ENCODE data around the gene ARHGAP31. TPM values are rescaled to one million over a fixed set of nuclear protein-coding genes. Genes with fewer than 3 reads are reported as not detected.

ARHGAP31 gene
- total and polyA plus RNA-seq, 2 of the 8 experiments (the other 6 are each of a cell fraction or from before 2014, with no cell fraction given) = 1.1 to 7.6 TPM

DNA sequence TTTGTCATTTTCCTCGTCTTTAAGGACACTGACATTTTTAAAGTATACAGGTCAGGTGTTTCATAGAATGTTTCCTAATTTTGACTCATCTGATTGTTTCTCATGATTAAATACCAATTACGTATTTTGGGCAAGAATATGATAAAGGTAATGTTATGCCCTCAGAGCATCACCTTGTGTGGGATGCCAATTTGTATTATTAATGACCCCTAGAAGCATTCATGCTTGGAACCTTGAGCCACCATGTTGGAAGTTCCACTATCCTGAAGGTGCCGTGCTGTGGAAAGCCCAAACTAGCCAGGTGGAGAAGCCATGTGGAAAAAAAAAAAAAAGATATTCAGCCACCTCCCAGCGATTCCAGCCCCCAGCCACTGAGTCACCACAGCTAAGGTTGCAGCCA lies 34.4 kb upstream of the ARHGAP31 start (continued):
- TF ChIP-seq RAD21 (IDR thresholded peaks at IDR 0.05 in 1 of 2, conservative IDR thresholded peaks at IDR 0.05 in 1 of 2; ENCODE audit: low read depth in 2 of 2, low read length in 2 of 2) (no peak), NRF1 (IDR thresholded peaks at IDR 0.05; ENCODE audit: low read depth, low read length) (no peak), POLR2A (IDR thresholded peaks at IDR 0.05; ENCODE audit: control extremely low read depth in 1 of 2, low read depth in 2 of 2, low read length in 2 of 2) (no peak), JUN (IDR thresholded peaks at IDR 0.05; ENCODE audit: low read depth, low read length) (no peak), HDAC6 (IDR thresholded peaks at IDR 0.05; ENCODE audit: low read depth, low read length) (no peak), BCL11A (IDR thresholded peaks at IDR 0.05; ENCODE audit: low read depth in 2 of 2, low read length in 2 of 2) (no peak), CTBP2 (IDR thresholded peaks at IDR 0.05; ENCODE audit: borderline replicate concordance, insufficient read depth, insufficient read length, low read length) (no peak)
- TF ChIP-seq, protein P1, sequence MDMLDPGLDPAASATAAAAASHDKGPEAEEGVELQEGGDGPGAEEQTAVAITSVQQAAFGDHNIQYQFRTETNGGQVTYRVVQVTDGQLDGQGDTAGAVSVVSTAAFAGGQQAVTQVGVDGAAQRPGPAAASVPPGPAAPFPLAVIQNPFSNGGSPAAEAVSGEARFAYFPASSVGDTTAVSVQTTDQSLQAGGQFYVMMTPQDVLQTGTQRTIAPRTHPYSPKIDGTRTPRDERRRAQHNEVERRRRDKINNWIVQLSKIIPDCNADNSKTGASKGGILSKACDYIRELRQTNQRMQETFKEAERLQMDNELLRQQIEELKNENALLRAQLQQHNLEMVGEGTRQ (IDR thresholded peaks at IDR 0.05; ENCODE audit: low read length) = no peak
- TF ChIP-seq, protein P2, sequence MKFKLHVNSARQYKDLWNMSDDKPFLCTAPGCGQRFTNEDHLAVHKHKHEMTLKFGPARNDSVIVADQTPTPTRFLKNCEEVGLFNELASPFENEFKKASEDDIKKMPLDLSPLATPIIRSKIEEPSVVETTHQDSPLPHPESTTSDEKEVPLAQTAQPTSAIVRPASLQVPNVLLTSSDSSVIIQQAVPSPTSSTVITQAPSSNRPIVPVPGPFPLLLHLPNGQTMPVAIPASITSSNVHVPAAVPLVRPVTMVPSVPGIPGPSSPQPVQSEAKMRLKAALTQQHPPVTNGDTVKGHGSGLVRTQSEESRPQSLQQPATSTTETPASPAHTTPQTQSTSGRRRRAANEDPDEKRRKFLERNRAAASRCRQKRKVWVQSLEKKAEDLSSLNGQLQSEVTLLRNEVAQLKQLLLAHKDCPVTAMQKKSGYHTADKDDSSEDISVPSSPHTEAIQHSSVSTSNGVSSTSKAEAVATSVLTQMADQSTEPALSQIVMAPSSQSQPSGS (IDR thresholded peaks at IDR 0.05; ENCODE audit: low read length) = no peak

Measured in H1 (cell line).